SH-SY5Y (cell line): ENCODE data around the gene SAE1.

Source experiments
- GATA2 ChIP-seq: IDR thresholded peaks from 2 replicates; pipeline ENCODE4 v1.6.1; 2011; ENCODE audit warnings: mild to moderate bottlenecking, low read depth, low read length
- GATA3 ChIP-seq: IDR thresholded peaks from 2 replicates; pipeline ENCODE4 v1.6.1; 2011; ENCODE audit warnings: low read depth, mild to moderate bottlenecking, low read length, moderate library complexity

The SAE1 gene

DNA sequence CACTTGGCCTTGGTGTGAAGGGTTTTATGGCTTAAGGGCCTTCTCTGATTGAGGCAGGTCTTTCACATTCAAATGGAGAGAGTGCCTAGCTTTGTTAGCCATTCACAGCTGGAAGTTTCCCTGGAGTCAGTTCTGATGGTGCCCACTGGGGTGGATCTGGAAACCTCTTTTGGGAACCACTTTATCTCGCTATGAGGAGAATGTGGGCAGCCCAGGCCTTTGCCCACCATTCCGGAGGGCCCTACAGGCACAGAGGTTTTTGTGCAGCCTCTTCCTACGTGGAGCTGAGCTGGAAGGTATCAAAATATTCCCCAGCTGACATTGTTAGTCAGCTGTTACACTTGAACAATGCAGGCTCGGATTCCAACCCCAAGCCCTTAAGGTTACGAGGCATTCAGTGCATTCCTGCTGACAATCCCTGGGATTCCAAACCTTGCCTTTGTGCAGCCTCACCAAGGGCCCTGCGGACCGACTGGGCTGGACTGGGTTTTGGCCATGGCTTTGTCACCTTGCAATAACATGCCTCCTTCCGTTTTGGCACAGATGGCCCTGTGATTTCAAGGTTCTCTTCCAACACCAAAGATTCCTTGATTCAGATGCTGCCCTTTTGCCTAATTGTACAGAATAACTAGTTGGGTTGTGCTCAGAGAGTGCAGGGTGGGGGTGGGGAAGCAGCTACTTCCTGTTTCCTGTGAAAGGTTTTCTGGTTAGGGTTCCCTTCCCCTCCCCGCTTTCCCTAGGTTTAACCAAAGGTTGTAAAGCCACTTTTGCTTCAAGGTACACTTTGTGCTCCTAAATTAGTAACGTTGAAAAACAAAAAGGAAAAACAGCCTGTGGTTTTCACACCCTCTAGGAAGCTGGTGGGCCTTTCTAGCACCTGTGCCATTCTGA, 27.0 kb downstream of the SAE1 start:
- TF ChIP-seq GATA3 (no peak), GATA2 (no peak)

- TF ChIP-seq GATA3 (no peak), GATA2 (no peak)
Measured at GRCh38 chr19:47158367-47158791, 27.7 kb downstream of the SAE1 start.

DNA sequence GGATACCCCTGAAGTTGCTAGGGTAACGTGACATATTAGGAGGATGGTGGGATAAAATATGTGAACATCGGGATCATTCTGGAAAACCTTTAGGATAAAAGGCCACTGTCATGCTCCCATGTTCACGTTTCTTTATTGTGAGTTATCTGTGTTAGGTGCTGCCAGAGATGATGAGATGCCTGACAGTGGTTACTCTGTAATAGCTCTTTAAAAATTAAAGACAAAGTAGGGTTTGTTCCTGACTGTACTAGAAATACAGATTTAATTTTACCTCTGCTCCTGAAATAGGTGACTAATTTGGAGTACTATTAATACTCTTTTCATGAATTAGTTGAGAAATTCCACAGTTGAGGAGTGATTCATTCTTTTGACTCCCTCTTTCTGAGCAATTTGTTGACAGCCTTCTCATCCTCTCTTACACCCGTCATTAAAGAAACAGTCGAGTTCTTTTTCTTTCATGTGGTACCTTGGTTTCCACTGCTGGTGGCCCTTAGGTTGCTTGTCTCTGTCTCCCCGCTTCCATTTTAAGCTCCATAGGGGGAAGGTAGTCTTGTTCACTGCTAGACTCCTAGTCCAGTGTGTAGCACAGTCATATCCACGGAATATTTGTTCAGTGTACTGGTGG, 28.4 kb downstream of the SAE1 start:
- TF ChIP-seq GATA2 = no peak
- TF ChIP-seq GATA3 = no peak

- no peak for TF ChIP-seq GATA2
- no peak for TF ChIP-seq GATA3
Measured at GRCh38 chr19:47161876-47162489, 31.3 kb downstream of the SAE1 start.

DNA sequence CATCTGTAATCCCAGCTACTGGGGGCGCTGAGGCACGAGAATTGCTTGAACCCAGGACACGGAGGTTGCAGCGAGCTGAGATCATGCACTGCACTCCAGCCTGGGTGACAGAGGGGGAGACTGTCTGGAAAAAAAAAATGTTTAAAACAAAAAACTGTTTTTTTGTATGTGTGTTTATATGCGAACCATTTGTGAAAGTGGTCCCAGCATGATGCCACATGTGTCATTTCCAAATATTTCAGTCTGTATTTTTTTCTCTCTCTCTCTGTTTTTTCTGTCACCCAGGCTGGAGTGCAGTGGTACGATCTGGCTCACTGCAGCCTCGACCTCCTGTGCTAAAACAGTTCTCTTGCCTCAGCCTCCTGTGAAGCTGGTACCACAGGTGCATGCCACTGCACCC, 37.4 kb downstream of the SAE1 start:
- no peak for TF ChIP-seq GATA2
- no peak for TF ChIP-seq GATA3

DNA sequence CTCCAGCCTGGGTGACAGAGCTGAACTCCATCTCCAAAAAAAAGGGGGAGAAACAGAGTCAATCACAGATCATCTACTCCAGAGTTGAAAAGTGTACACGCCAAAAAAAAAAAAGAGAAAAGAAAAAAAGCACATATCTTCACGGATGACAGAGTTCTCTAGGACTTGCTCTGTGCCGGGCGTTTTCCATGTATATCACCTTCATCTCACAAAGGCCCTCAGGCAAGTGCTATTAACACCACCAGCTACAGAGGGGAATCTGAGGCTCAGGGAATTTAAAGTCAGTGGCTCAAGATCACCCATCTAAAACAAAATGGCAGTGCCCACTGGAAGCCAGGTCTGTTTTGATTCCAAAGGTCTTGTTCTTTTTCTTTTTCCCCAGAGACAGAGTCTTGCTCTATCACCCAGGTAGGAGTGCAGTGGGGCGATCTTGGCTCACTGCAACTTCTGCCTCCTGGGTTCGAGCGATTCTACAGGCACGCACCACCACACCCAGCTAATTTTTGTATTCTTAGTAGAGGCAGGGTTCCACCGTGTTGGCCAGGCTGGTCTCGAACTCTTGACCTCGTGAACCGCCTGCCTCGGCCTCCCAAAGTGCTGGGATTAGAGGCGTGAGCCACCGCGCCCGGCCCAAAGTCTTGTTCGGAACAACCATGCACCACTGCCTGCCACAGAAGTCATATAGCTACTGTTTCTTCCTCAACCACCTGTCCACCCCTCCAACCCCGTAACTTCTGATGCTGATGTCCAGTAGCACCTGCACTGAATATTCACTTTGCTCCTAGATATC, 42.2 kb downstream of the SAE1 start:
- no peak for TF ChIP-seq GATA2
- no peak for TF ChIP-seq GATA3

- TF ChIP-seq GATA2 (no peak), GATA3 (no peak)
Measured at GRCh38 chr19:47176071-47176626, 45.5 kb downstream of the SAE1 start.

GRCh38 chr19:47176627-47177090, 46.0 kb downstream of the SAE1 start:
- TF ChIP-seq GATA2 = no peak
- TF ChIP-seq GATA3 = no peak

DNA sequence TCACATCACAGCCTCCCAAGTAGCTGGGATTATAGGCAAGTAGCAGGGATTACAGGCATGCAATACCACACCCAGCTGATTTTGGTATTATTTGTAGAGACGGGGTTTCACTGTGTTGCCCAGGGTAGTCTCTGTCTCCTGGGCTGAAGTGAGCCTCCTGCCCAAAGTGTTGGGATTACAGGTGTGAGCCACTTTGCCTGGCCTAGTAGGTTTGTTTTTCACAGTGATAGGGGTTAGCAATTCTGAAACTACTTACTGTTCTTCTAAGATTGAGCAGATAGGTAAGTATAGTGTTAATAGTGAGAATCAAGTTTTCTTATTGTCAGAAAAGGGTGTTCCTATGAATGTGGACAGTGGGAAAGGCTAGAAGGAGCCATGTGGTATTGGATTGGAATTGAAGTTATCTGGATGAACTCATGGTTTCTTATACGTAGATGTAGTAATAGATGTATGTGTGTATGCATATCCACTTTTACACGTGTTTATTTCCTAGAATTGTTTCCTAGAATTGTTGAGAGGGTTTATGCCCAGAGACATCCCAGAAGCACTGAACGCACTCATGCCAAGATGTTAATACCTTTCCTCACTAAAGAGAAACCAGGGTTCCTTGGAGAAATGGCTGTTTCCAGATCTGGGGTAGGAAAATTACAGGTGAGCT, 49.1 kb downstream of the SAE1 start:
- TF ChIP-seq GATA3 (no peak), GATA2 (no peak)

DNA sequence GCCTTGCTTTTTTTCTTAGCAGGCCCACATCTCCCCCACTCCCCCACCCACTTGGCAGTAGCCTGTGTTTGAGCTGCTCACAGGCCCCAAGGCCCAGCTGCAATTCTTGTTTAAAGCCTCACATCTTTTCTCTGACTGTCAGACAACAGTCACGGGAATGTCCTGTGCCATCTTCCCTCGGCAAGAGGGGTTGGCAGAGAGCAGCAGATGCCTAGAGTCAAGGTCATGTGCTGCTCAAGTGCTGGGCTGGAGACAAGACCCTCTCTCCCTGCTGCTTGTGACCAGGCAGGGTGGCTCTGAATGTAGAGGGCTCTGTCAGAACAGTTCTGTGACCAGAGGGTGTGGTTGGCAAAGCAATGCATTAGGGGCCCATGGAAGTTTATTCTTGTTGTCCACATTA, 53.0 kb downstream of the SAE1 start:
- TF ChIP-seq GATA2 = no peak
- TF ChIP-seq GATA3 = no peak

- no peak for TF ChIP-seq GATA2
- no peak for TF ChIP-seq GATA3
Measured at GRCh38 chr19:47186446-47187334, 56.1 kb downstream of the SAE1 start.

DNA sequence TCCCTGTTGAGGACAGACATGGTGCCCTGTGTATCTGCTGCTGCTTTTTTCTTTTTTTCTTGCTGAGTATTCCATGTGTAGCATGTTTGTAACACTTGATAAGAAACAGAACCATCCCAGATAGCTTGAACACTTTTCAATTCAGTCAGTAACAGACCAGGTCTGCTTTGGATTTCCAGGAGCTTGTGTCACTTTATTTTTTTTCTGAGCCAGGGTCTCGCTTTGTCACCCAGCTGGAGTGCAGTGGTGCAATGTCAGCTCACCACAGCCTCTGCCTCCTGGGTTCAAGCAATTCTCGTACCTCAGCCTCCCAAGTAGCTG, 56.7 kb downstream of the SAE1 start:
- no peak for TF ChIP-seq GATA3
- TF ChIP-seq GATA2 = no peak
